GM18951 (cell line): ENCODE measurements around the gene IL27RA.

Experiments
- POLR2A ChIP-seq: IDR thresholded peaks from 4 replicates; pipeline ENCODE4 v1.6.1; 2011; ENCODE audit warnings: mild to moderate bottlenecking; ENCODE audit not compliant: insufficient read length, insufficient read depth; ENCODE audit errors: extremely low read depth
- in situ Hi-C: fragments of 300-500 bp; cut with MboI; formaldehyde crosslinking; loops from one replicate; pipeline ENCODE4 v1.12.0; 2022; ENCODE audit warnings: low sequenced_read_pairs, mixed read lengths, inconsistent platforms; ENCODE audit not compliant: unreplicated experiment

The IL27RA gene

DNA sequence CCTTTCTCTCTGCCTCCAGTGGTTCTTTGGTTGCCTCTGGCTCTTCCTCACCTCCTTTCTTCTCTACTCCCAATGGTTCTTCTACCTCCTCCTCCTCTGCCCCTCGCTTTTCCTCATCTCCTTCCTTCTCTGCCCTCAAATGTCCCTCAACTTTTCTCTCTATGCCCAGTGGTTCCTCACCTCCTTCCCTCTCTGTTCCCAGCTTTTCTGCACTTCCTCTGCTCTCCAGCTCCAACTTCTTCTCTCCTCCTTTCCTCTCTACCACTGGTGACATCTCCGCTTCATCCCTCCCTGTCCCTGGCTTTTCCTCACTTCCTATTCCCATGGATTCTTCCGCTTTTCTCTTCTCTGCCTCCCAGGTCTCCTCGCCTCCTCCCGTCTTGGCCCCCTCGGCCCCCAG is 22.5 kb downstream of the IL27RA start:
- in situ Hi-C loops, result no loop called here
- TF ChIP-seq POLR2A, result no peak

DNA sequence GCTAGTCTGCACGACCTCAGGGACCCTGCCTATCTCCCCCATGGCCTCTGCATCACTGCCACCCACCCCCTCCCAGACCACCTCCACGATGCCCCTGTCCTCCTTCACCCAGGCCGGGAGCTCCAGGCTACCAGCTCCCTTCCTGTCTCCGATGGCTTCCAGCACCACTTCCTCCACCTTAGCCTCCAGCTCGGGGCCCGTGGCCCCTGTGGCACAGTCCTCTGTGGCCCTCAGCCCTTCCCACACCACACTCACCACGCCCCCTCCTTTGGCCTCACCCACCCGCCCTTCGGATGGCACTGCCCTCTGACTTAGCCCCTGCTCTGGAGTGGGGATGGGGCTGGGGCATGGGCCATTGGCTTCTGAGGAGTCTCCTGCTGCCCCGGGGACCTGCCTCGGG is 23.2 kb downstream of the IL27RA start:
- in situ Hi-C loops, result no loop called here
- no peak for TF ChIP-seq POLR2A

DNA sequence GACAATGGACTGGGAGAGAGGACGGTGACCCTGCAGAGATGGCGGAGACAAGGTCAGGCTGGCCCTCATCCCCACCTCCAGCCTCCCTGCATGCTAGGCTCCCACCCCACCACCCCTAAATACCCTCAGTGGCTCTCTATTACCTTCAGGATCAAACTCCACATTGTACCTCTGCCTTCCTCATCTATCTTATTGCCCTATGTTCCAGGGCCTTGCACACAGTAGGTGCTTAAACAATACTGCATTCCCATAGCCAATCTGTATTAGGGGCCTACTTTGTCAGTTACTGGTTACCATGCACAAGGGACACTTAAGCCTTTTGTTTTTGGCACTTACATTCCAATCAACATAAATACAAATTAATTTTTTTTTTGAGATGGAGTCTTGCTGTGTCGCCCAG is 23.8 kb downstream of the IL27RA start:
- no peak for TF ChIP-seq POLR2A
- in situ Hi-C loops, result no loop called here

GRCh38 chr19:14056069-14056666 is 24.6 kb downstream of the IL27RA start:
- in situ Hi-C loops, result no loop called here
- TF ChIP-seq POLR2A, result no peak

DNA sequence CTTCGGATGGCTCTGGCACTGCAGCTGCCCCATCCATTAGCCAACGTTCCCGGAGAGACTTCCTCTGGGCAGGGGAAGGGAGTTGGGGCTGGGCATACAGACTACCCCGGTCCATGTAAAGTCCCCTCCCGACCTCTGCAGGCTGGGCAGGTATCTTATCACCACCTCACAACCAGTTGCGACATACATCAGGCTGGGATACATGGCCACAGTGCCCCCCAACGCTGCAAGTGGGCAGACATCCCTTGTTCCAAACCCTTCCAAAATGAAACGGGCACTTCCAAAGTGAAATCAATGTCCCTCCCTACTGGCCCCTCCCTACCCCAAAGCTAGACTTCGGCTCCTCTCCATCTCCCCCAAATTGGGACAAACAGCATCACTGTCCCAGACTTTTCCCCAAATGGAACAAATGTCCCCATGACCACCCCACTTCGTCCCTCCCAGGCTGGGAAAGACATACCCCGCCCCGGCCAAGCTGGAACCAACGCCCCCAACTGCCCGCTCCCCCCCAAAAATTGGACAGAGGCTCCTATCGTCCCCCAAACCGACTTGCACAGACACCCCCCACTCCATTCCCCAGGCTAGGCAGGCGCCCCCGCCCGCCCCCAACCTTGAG is 25.3 kb downstream of the IL27RA start:
- in situ Hi-C loops, result no loop called here
- no peak for TF ChIP-seq POLR2A

DNA sequence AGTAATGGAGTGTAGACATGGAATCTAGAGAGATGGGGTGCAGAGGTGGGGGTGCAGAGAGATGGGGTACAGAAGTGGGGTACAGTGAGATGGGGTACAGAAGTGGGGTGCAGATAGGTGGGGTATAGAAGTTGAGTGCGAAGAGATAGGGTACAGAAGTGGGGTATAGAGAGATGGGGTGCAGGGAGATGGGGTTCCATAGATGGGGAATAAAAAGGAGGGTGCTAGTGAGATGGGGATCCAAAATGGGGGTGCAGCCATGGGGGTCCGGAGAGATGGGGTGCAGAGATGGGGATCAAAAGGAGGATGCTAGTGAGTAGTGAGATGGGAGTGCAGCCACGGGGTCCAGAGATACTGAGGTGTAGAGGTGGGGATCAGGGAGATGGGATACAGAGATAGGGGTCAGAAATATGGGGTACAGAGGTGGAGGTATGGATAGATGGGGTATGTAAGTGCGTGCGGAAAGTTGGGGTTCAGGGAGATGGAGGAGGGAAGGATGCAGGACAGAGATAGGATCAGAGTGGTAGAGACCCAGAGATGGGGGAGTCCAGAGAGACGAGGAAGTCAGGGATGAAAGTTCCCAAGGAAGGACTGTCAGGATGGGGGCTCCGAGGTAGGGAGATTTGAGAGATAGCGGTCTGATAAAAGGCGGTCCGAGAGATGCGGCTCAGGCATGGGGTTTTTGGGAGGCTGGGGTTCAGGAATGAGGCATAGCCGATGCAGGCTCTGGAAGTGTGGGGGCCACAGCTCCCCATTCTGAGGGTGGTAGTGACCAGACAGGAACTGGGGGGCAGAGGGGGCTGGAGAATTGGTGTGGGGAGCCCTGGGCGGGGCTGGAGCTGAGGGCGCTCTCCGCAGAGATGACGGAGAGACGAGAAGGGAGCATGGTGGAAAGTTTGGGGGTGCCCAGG is 26.9 kb downstream of the IL27RA start:
- in situ Hi-C loops, result no loop called here
- TF ChIP-seq POLR2A, result no peak

GRCh38 chr19:14059093-14059480 is 27.5 kb downstream of the IL27RA start:
- no peak for TF ChIP-seq POLR2A
- in situ Hi-C loops, result no loop called here

- in situ Hi-C loops, result no loop called here
- TF ChIP-seq POLR2A, result no peak
Measured at GRCh38 chr19:14059652-14060155, 28.1 kb downstream of the IL27RA start.

GRCh38 chr19:14061081-14061749 is 29.7 kb downstream of the IL27RA start:
- in situ Hi-C loops, result no loop called here
- TF ChIP-seq POLR2A, result no peak

DNA sequence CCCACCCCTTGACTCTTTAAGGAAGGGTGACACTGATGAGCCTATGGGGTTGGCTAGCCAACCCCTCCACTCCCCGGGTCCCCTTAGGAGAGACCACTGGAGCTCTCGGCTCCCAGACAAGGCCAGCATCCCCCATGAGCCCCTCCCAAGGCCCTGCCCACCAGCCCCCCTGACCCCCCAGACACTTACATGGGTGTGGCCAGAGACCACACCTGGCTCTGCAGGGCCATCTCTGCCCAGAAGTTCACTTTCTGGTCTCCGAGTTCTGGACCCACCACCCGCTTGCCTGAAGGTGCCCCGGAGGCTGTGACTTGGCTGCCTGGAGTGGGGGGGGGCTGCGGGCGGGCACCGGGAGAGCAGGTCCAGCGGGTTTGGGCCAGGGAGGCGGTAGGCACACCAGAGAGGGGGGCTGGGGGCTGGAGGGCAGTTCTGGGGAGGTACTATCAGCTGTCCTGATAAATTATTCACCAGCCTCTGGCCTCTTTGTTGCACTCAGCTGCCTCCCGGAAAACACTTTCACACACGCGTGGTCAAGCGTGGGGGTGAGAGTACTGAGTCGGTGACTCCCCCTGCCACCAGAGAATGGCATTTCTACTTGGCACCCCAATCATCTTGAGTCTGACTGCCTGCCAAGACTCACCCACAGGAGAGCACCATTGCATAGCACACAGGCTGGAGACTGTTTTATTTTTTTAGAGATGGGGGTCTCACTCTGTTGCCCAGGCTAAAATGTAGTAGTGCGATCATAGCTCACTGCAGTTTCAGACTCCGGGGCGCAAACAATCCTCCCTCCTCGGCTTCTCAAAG is 30.4 kb downstream of the IL27RA start, which contains the start of gene PALM3:
TSS of gene PALM3 (minus strand) at position 326 of the 807 bp plus-strand sequence. CDS start at position 230, 96 bp downstream.
- no peak for TF ChIP-seq POLR2A
- in situ Hi-C loops, result no loop called here

GRCh38 chr19:14062558-14062855 is 30.9 kb downstream of the IL27RA start:
- TF ChIP-seq POLR2A, result no peak
- in situ Hi-C loops, result no loop called here

GRCh38 chr19:14063105-14063504 is 31.5 kb downstream of the IL27RA start:
- in situ Hi-C loops, result no loop called here

More at GRCh38 chr19:14063105-14063504, 31.5 kb downstream of the IL27RA start:
- no peak for TF ChIP-seq POLR2A
